Body of pancreas (tissue), 4 donors: ENCODE measurements around the gene CCM2.

Experiments
- POLR2A ChIP-seq, 3 donors: fragments of 450-650 bp; IDR thresholded peaks; one replicate each; pipeline ENCODE4 v1.6.1; 2016; ENCODE audit warnings: antibody characterized with exemption in 3 of 3, mild to moderate bottlenecking in 2 of 3
- TF ChIP-seq, protein P1 (sequence below), 7 experiments: fragments of 450-650 bp in 4 of 7; fragments of 200-600 bp in 3 of 7; sonication (generic) in 3 of 7; IDR thresholded peaks; one replicate each; pipeline ENCODE4 v1.5.1; 2016 to 2019; ENCODE audit warnings: antibody characterized with exemption in 7 of 7

- no peak for TF ChIP-seq POLR2A (IDR thresholded peaks at IDR 0.05)
- TF ChIP-seq, protein P1, sequence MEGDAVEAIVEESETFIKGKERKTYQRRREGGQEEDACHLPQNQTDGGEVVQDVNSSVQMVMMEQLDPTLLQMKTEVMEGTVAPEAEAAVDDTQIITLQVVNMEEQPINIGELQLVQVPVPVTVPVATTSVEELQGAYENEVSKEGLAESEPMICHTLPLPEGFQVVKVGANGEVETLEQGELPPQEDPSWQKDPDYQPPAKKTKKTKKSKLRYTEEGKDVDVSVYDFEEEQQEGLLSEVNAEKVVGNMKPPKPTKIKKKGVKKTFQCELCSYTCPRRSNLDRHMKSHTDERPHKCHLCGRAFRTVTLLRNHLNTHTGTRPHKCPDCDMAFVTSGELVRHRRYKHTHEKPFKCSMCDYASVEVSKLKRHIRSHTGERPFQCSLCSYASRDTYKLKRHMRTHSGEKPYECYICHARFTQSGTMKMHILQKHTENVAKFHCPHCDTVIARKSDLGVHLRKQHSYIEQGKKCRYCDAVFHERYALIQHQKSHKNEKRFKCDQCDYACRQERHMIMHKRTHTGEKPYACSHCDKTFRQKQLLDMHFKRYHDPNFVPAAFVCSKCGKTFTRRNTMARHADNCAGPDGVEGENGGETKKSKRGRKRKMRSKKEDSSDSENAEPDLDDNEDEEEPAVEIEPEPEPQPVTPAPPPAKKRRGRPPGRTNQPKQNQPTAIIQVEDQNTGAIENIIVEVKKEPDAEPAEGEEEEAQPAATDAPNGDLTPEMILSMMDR (IDR thresholded peaks at IDR 0.05) = no peak
These were observed 117.6 kb downstream of the CCM2 start for GRCh38 chr7:45117582-45117981.
